PC-9 (cell line): ENCODE results near the gene RFX2.

Source experiments
- EZH2 ChIP-seq: fragments of 200-600 bp; sonication (generic); IDR thresholded peaks from 2 replicates; pipeline ENCODE4 v1.8.0; 2017; ENCODE audit warnings: antibody characterized with exemption, low read depth
- TF ChIP-seq, protein P1 (sequence below): fragments of 200-600 bp; sonication (generic); conservative IDR thresholded peaks from 2 replicates; pipeline ENCODE4 v1.6.1; 2017; ENCODE audit warnings: mixed run types, antibody characterized with exemption, mild to moderate bottlenecking, moderate library complexity

DNA sequence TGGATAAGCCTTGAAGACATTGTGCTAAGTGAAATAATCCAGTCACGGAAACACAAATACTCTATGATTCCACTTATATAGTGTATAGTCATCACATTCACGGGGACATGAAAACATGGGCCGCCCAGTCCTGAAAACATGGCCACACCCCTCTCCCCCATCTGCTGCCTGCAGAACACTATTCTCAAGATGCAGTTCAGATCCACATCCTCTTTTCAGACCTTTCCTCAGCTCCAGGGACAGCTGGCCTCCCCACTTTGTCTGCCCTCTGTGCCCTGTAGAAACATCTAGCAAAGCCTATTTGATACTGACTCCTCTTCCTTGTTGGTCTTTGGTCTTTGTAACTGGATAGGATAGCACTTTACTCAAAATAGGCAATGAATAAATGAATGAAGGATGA lies 8.3 kb downstream of the RFX2 start:
- TF ChIP-seq, protein P1, sequence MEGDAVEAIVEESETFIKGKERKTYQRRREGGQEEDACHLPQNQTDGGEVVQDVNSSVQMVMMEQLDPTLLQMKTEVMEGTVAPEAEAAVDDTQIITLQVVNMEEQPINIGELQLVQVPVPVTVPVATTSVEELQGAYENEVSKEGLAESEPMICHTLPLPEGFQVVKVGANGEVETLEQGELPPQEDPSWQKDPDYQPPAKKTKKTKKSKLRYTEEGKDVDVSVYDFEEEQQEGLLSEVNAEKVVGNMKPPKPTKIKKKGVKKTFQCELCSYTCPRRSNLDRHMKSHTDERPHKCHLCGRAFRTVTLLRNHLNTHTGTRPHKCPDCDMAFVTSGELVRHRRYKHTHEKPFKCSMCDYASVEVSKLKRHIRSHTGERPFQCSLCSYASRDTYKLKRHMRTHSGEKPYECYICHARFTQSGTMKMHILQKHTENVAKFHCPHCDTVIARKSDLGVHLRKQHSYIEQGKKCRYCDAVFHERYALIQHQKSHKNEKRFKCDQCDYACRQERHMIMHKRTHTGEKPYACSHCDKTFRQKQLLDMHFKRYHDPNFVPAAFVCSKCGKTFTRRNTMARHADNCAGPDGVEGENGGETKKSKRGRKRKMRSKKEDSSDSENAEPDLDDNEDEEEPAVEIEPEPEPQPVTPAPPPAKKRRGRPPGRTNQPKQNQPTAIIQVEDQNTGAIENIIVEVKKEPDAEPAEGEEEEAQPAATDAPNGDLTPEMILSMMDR, result no peak
- TF ChIP-seq EZH2, result no peak
